ENCODE measurements around the gene BHLHE41. TPM values are rescaled to one million over a fixed set of nuclear protein-coding genes. Genes with fewer than 3 reads are reported as not detected.

The BHLHE41 gene
- total RNA-seq (2021; fragmentation: NEBNext Ultra II Directional; extraction: Animal tissue kit (Norgen Biotek cat#: 25700)) (1.6 and 3.4 TPM in 2 replicates), polyA plus RNA-seq (2011; rRNA removed) (0.58 and 1.1 TPM in 2 replicates), polyA minus RNA-seq (2011; rRNA and poly(A)+ RNA removed) (0.79 and 1.1 TPM in 2 replicates)
- polyA plus RNA-seq (2011; cell fraction: cytosol; rRNA removed): 0.49 TPM
- polyA plus RNA-seq (2011; cell fraction: nucleus; rRNA removed): 2.5 TPM
- 0.73 to 2.2 TPM (median 0.84 TPM) in 4 replicates for polyA plus RNA-seq (2012, experiment 1 of 2)
- polyA plus RNA-seq (2012, experiment 2 of 2): 0.09 TPM
- polyA plus RNA-seq (2013, experiment 1 of 2): 5.3 TPM
- polyA plus RNA-seq (2013, experiment 2 of 2): 5.5 TPM
- 0.37 TPM for polyA minus RNA-seq (2011; cell fraction: cytosol; rRNA and poly(A)+ RNA removed)
- 0.20 TPM for polyA minus RNA-seq (2011; cell fraction: nucleus; rRNA and poly(A)+ RNA removed)
- long read RNA-seq, experiment 1, partial matches to known transcripts: 1 of 3 reads
- long read RNA-seq, experiment 1, other reads (novel, unspliced or antisense): 2 of 3 reads
- long read RNA-seq, experiment 2: 0 reads

DNA sequence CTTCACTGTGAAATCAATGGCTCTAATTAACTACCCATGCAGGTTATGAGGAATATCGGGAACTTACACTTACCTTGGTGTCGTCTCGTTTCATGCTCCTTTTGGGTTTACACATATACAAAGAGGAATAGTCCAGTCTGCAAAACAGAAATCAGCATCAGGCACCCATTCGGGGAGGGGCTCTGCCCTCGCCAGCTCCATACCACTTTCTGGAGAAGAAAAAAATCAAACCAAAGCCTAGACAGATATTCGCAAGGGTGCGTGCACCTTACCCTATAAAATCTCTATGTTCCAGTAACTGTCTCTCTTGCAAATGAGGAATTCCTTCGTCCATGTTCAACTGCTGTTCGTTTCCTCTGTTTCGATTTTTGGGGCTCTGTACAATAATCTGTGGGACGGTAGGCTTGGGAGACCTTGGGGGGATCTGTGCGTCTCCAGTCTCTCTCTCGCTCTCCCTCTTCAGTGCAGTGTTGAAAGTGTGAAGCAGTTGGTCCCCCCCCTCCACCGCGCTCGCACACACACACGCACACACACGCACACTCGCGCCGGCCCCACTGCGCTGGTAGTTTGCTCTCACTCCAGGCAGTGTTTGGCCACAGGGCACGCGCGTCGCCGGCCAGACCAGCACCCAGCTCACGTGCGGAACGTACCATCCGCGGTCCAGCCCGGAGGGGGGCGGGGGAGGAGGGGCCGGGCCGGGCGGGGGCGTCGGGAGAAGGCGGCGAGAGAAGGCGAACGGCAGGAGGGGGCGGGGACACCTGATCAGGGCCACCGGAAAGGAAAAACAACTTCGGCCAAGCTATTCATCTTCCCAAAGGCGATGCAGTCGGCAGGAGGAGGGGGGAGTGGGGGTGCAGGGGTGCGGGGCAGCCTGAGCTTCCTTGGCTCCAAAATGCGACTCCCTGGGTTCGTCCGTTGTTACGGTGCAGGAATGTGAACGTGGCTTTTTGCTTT is at the start of gene BHLHE41:
Gene BHLHE41, minus strand, starts transcription at position 592 of the 954 bp plus-strand sequence. Its CDS starts 258 bp downstream, at position 334.
- Histone ChIP-seq H3K79me2 (ENCODE audit: control insufficient read depth in 1 of 2, insufficient read depth in 2 of 2, low read length in 2 of 2) (no peaks in the 10 kb centered on the region), H3K4ac (replicated peaks; ENCODE audit: insufficient read length, low read depth, low read length) (no peak within 1 kb of the TSS), H3K4me1 (replicated peaks in 1 of 4; ENCODE audit: control insufficient read depth in 3 of 4, insufficient read depth in 4 of 4, low read length in 3 of 4) (peaks cover 0 to 14% (median 8%) of the 10 kb centered on the region in 4 experiments; a peak in 6 of 7 replicates), H3K27me3 (replicated peaks in 1 of 4; ENCODE audit: control insufficient read depth in 3 of 4, extremely low read depth in 1 of 4, insufficient read depth in 3 of 4, low read length in 3 of 4) (peaks cover 47 to 91% (median 74%) of the 10 kb centered on the region in 4 experiments), H3K79me1 (ENCODE audit: low read depth, low read length) (no peaks in the 10 kb centered on the region), H3K4me2 (ENCODE audit: insufficient read depth in 1 of 2, low read depth in 2 of 2, low read length in 2 of 2) (peak within 1 kb of the TSS; percentile 85 to 99), H4K8ac (ENCODE audit: extremely low read depth, insufficient read depth, low read length) (peak within 1 kb of the TSS; percentile 69; the same call in 1 of the 2 replicates), H3K9ac (replicated peaks in 1 of 4; ENCODE audit: extremely low read depth in 1 of 4, low read depth in 3 of 4, low read length in 3 of 4) (no peak within 1 kb of the TSS; a peak in 3 of 7 replicates), H2AK5ac (ENCODE audit: low read depth, low read length) (no peak within 1 kb of the TSS), H3K4me3 (ENCODE audit: extremely low read depth in 1 of 4, insufficient read depth in 2 of 4, low read depth in 3 of 4, low read length in 4 of 4) (peak within 1 kb of the TSS; percentile 55 to 81 (median 66)), H4K91ac (replicated peaks; ENCODE audit: insufficient read length, low read length) (peak within 1 kb of the TSS; percentile 70), H2BK120ac (replicated peaks; ENCODE audit: low read depth, low read length) (peak within 1 kb of the TSS; percentile 48), H4K20me1 (replicated peaks in 1 of 2; ENCODE audit: control insufficient read depth in 1 of 2, insufficient read depth in 2 of 2, low read length in 2 of 2) (no peaks in the 10 kb centered on the region), H4K5ac (ENCODE audit: insufficient read length, low read depth, low read length) (peak within 1 kb of the TSS; percentile 26), H3K23me2 (ENCODE audit: low read depth, low read length) (peaks cover 22% of the 10 kb centered on the region; the same call in 1 of the 2 replicates), H2BK15ac (ENCODE audit: low read length) (no peak within 1 kb of the TSS), H3K18ac (ENCODE audit: extremely low read depth, low read length) (peak within 1 kb of the TSS; percentile 83), H2BK12ac (ENCODE audit: low read depth, low read length) (peak within 1 kb of the TSS; percentile 99), H3K23ac (ENCODE audit: insufficient read length) (no peak within 1 kb of the TSS), H3K36me3 (ENCODE audit: control insufficient read depth in 2 of 4, insufficient read depth in 4 of 4, low read length in 3 of 4) (peaks cover 0 to 5% (median 0%) of the 10 kb centered on the region in 4 experiments; a peak in 1 of 8 replicates), H3K14ac (ENCODE audit: insufficient read length) (no peak within 1 kb of the TSS), H2BK20ac (ENCODE audit: low read length) (peak within 1 kb of the TSS; percentile 90; the same call in 1 of the 2 replicates), H2BK5ac (ENCODE audit: low read depth, low read length) (peak within 1 kb of the TSS; percentile 75; the same call in 1 of the 2 replicates), H3K9me3 (ENCODE audit: insufficient read depth in 2 of 2, low read depth in 1 of 2, low read length in 1 of 2) (no peaks in the 10 kb centered on the region), H3K27ac (ENCODE audit: low read depth, low read length) (no peak within 1 kb of the TSS), H2AFZ (ENCODE audit: low read length) (peak within 1 kb of the TSS; percentile 92), H3K56ac (replicated peaks; ENCODE audit: insufficient read length, low read depth, low read length) (no peak within 1 kb of the TSS)
- POLR2A ChIA-PET (ENCODE audit: partially characterized antibody): interaction anchor here (0.9 to 4.7 kb wide), 4 partner anchors 9 to 25 kb away, joined by 3 to 42 read pairs (median 5); no protein-coding TSS in a partner anchor
- FAIRE-seq (no peak), DNase-seq (ENCODE audit: low read depth in 1 of 2, low spot score in 2 of 2) (no peak)
- CTCF ChIA-PET (ENCODE audit: partially characterized antibody): interaction anchor here (0.6 to 1.6 kb wide), 8 partner anchors 11 to 698 kb away, joined by 3 to 5 read pairs (median 4); no protein-coding TSS in a partner anchor
- 2% methylated on average over 33 of the region's 54 CpGs; no CpG with 5 or more reads in 1 of the 2 experiments for WGBS, 2 experiments (ENCODE audit: extremely low coverage in 1 of 2, insufficient coverage in 1 of 2, insufficient read length in 1 of 2, insufficient replicate concordance in 2 of 2, low coverage in 1 of 2, low lambda C conversion rate in 2 of 2, missing lambda C conversion rate in 1 of 2)
- peak; percentile 89 for TF ChIP-seq KDM4A (IDR thresholded peaks at IDR 0.05; ENCODE audit: low read depth, low read length, severe bottlenecking)

Data from H1 (cell line).